Measurements from ENCODE around the gene TBC1D8.

TBC1D8 gene

DNA sequence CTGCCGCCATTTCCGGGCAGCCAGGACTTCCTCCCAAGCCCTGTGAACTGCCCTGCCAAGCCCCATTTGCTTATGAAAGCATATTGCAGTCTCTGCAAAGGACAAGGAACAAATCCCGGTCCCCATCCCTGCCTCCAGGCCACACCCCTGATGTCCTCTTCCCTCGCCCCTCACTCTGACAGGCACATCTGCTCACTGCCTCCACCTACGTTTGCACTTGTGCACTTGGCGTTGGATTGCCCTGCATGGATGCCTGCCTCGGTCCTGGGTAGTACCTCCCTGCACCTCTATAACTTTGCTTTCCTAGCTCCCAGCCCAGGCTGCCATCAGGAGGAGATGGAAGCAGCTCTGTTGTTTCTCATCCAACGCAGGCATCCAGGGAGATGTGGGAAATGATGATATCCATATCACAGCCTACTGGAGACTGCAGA is 168.7 kb downstream of the TBC1D8 start:
- DNase-seq (ENCODE audit: low read depth in 1 of 2, low spot score in 1 of 2): no peak

DNA sequence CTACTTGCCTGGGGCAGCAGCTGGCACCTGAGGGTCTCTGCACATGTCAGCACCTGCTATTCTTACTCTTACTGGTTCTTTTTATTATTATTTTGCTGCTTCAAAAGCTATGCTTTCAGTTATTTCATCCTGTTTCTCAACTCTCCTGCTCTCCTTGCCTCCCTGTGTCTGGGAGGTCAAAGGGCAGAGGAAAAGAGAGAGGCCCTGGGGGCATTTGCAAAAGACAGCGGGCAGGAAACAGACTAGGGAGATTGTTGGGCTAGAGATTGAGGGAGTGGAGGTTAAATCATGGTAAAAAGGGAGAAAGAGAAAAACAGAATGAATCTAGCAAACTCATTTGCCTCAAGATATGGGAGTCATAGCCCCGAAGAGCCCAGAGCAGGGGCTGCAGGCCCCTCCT is 170.2 kb downstream of the TBC1D8 start:
- no peak for DNase-seq (ENCODE audit: low read depth in 1 of 2, low spot score in 1 of 2)

DNA sequence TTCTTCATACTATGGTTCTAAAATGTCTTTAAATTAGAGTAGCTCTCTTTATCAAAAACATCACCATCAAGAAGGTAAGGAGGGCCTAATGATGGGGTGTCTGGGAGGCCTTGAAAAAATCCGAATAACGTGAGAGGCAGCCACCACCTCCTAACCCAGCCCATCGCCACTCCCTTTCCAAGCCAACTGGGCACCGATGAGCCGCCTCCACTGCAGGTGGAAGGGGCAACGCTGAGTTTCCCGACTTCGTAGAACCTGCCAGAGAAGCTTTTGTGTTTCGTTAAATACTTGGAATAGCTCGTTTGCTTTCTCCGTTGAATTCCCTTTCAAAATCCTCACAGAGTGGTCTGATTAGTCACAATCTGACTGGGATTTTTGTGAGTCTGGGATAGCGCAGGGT is 171.1 kb downstream of the TBC1D8 start:
- DNase-seq (ENCODE audit: low read depth in 1 of 2, low spot score in 1 of 2): no peak

DNA sequence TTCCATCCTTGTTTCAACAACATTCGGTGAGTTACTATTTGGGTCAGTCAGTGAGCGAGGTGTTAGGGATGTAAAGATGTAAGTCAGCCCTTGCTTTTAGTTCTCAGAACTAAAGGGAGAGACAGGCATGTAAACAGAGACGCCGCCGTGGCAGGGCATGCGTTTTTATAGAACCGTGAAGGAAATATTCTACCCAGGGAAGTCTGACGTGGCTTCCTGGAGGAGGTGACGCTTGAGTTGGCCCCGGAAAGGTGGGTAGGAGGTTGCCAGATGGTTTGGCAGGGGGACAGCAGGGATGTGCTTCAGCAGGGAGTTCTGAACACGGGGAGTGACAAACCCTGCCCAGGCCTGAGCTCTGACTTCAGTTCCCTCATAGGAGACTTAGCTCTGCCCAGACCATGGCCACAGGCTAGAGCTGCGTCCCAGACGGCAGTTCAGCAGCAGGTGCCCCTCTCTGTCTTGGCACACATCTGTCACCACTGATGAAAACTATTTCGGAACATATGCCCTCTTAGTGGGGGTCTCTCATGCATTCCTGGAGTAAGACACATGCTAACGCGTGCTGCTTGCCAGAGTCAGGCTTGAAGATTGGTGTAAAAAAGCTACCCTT is 172.5 kb downstream of the TBC1D8 start:
- no peak for DNase-seq (ENCODE audit: low read depth in 1 of 2, low spot score in 1 of 2)

DNA sequence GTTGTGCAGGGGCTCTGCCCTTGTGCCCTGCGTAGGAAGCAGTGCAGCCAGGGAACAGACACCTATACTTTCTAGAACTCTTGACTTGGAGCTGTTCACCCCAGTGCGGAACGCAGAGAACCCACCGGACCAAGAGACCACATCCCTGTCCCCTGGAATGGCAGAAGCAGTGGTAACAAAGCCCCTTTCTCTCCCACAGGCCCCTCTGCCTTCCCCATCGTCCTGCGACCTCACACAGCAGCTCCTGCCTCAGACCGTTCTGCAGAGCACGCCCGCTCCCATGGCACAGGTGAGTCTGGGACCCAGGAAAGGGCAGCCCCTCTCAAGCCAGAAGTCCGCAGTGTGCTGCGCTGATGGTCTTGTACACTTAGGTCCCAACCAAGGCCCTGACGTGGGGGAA is 173.7 kb downstream of the TBC1D8 start:
- DNase-seq (ENCODE audit: low read depth in 1 of 2, low spot score in 1 of 2): no peak

DNA sequence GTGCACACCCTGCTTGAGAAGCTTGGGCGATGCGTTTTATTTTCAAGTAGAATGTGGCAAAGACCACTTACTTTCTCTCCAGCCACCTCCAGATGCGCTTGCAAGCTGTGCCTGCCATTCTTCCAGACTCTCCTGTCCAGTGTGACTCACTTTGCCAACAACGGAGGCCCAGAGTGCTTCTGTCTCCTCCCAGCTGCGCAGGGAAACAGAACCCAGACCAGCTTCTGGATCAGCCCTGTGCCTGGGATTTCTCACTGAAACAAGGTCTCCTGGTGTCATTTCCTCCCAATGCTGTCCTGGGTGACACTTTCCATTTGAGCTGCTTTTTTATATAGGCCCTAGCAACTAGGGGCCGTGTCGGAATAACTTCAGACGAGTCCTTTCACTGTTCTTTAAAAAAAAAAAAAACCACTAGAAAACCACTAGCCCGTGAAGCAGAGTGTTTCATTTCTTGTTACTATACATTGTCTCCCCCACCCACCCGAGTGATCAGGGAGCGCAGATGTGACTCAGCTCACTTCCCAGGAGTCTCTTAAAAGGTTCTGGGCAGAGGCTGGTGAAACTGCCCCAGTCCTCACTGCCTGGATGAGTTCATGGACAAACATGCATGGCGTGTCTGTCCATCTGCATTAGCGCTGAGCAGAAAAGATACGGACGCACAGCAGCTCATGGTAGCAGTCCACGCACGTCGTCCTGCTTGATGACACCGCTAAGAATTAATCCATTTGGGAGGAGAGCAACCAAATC is 174.4 kb downstream of the TBC1D8 start:
- DNase-seq (ENCODE audit: low read depth in 1 of 2, low spot score in 1 of 2): no peak

DNA sequence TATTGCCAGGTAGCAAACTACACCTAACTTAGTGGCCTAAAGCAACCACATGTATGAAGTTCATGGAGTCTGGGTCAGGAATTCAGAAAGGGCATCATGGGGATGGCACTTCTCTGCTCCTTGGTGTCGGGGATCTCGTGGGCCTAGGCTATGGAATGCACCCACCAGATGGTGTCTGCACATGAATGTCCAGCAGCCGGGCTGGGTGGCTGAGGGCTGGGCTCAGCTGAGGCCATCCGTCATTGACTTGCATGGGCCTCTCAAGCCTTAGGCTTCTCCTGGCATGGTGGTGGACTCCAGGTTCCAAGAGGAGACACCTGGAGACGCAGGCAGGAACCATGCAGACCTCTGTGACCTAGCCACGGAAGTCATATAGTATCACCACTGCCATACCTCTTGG is 175.1 kb downstream of the TBC1D8 start:
- DNase-seq (ENCODE audit: low read depth in 1 of 2, low spot score in 1 of 2): no peak

DNA sequence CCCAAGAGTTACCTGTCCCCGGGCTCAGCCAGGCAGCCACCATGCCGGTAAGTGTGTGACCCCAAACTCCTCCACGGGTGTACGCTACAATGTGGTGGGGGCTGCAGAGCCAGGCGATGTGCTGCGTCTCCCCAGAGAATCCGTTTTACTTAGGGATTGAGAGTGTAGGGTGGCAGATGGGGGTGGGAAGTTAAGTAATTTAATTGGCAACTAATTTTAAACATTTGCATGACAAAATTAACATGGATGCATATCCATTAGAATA is 175.7 kb downstream of the TBC1D8 start:
- DNase-seq (ENCODE audit: low read depth in 1 of 2, low spot score in 1 of 2): no peak

DNA sequence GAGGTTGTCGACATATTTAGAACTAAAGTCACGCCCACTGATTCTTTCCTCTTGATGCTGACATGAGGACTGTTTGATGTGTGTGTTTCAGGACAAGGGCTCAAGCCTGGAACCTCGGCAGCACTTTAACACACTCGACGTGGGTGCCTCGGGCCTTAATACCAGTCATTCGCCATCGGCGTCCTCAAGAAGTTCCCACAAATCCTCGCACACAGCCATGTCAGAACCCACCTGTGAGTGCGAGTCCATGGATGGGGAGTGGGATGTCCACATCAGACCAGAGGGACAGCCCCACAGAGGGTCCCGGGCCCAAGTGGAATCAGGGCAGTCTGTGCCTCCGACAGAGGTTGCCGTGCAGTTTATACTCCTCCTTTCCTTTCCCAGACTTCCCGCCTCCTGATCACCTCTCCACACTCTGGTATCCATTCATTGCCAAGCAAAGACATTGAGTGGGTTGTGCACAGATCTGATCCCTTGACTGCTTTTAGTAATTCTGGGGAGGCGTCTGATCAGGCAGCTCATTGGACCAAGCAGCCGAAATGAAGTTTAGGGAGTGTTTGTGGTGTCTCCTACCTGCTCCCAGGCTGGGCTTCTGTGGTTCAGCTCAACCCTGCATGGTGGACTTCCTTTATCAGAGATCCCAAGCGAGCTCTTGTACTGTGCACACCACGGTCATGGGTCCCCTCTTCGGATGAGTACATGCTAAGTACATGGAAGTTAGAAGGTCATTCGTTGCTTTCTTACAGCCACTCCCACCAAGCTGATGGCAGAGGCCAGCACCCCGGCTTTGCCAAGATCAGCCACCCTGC is 176.3 kb downstream of the TBC1D8 start:
- no peak for DNase-seq (ENCODE audit: low read depth in 1 of 2, low spot score in 1 of 2)

DNA sequence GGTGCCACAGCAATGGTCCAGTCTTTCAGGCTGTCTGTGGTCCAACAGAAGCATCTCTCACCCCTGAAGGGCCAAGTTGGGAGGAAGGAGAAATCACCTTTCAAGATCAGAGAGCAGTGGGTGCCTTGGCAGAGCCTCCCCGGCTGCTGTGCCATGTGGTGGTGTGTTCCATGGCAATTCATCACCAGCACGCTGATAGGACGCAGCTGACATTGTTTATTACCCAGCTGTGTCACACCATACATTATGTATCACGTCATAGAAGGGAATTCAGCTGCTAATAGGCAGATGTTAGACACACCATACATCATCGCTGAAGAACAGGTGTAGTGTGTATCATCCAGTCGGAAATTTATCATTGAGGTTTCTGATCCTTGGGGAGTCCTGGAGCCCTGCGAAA is 178.7 kb downstream of the TBC1D8 start:
- DNase-seq (ENCODE audit: low read depth in 1 of 2, low spot score in 1 of 2): no peak

DNA sequence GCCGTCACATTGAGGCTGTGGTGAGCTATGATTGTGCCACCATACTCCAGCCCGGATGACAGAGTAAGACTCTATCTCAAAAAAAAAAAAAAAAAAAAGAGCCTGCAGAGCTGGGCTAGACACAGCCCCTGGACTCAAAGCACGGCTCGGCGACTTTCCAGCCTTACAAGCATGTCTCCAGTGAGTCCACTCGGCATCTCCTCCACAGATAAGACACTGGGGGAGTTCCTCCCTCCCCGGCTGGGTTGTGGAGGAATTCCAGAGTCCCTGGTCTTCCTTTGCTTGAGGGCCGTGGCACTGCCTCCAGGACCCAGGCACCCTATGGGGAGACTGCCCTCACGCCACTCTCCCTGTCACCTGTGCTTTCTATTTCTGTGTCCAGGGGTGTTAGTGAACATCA is 180.0 kb downstream of the TBC1D8 start:
- no peak for DNase-seq (ENCODE audit: low read depth in 1 of 2, low spot score in 1 of 2)

DNA sequence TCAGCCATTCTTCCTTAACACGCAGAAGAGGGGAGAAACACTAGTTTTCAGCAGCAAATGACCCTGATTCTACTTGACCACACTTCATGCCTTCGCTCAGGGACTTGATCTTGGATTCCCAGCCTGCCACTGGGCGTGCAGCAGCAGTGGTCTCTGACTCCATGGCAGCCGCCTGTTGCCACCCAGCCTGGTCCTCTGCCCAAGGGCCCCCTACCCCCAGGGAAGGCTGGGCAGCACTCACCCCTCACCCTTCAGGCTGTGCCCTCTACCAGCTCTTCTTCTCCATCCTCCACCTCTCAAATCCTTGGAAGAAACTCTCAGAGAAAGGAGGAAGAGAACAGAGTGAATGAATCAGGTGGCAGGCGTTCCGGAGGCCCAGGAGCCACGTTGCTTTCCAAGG is 181.2 kb downstream of the TBC1D8 start:
- no peak for DNase-seq (ENCODE audit: low read depth in 1 of 2, low spot score in 1 of 2)

DNA sequence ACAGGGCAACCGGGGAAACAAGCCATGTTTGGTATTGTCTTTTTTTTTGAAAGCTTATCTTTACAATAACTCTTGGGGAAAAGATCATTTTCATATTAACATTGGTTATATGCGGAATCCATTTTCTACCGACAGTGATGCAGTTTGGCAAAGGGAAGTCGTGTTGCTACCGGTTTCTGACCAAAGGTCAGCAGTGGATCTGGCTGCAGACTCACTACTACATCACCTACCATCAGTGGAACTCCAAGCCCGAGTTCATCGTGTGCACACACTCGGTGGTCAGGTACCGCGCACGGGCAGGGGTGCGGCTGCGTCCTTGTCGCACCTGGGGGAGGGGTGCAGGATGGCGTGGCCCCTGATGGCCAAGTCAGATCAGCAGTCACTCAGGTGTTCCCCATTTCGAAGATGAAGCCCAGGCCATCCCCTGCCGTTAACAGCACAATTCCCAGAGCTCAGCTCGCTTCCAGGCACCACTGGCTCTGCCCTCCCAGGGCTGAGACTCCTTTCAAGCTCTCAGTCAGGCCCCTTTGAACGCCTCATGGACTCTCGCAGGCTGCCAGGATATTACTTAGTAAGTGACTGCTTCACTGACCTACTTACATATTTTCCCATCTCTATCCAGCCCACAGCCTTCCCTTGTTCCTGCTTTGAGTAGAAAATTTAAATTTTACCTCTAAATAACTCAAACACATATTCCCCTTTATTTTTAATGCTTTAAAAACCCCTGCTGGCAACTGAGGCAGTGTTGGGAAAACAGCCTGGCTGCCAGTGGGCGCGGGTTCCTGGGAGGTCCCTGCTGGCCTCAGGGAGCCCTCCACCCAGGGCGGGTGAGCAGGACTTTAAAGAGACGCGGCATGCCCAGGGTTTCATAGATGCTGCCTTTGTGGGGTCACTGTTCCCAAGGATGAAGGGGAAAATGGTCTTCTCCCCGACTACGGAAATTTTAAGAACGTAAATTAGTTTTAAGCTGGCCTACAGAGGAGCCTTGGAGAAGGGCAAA is 182.7 kb downstream of the TBC1D8 start:
- DNase-seq (ENCODE audit: low read depth in 1 of 2, low spot score in 1 of 2): no peak

DNA sequence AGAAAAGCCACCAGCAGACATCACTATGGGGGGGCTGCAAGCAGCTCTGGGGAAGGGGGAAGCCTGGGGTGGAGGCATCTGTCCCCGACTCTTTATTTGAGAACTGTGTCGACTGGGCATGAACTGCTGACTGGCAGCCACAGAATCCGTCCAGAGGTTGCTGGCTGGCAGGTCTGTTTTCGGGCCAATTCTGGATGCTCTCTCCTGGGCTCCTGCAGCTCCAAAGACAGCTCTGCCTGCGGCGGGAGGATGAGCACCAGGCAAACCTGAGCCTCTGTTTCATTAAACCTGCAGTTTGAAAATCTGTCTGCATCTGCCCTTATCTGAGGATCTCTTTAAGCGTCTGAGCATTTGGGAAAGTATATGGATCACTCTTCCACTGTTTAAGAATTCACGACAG is 183.5 kb downstream of the TBC1D8 start:
- no peak for DNase-seq (ENCODE audit: low read depth in 1 of 2, low spot score in 1 of 2)

DNA sequence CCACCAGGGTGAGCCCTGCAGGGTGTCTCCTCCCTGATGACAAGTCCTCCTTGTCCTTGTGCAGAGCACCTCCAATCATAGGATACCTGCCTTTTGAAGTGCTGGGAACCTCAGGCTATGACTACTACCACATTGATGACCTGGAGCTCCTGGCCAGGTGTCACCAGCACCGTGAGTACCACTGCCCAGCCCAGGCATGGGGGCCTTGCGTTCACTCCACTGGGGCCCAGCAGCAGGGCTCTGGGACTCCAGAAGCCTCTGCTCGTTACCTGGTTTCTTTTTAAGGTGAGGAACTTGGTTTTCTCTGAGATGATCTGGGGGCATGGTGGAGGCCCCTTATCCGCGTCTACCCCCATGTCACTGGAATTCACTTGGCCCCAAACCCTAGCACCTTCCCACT is 185.6 kb downstream of the TBC1D8 start:
- no peak for DNase-seq (ENCODE audit: low read depth in 1 of 2, low spot score in 1 of 2)

DNA sequence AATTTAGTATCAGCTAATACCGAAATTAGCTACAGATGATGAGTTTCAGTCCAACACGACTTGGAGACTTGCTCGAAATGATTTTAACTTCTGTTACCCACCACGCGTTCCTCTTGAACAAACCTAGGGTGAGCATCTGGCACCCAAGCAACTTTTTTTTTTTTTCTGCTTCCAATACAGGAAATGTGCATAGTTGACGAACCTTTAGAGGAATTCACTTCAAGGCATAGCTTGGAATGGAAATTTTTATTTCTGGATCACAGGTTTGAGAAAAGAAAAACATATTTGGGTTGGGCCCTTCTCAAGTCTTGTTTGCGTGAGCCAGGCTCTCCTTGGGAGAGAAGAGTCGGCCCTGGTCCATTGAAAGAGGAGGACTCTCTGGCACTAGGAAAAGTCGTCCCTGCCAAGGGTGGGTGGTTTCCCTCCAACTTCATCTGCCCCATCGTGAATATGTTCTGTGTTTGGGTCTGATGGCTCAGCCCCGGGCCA is 186.5 kb downstream of the TBC1D8 start:
- no peak for DNase-seq (ENCODE audit: low read depth in 1 of 2, low spot score in 1 of 2)

DNA sequence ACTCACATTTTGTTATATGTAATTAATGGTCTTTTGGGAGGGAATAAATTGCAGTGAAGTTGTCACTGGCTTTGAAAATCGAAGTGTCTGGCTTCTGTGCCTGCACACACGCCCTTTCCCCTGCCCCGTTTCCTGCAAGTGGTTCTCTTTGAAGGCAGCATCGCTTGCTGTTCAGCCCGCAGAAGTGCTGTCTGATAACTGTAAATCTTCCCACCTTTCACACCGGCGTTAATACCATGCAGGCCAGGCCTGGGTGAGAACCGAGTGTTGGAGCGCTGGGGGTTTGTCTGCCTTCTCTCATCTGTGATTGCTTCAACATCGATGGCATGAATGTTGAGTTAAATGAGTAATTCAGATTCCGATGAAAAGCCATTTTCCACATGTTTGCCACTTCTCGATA is 187.0 kb downstream of the TBC1D8 start:
- no peak for DNase-seq (ENCODE audit: low read depth in 1 of 2, low spot score in 1 of 2)

DNA sequence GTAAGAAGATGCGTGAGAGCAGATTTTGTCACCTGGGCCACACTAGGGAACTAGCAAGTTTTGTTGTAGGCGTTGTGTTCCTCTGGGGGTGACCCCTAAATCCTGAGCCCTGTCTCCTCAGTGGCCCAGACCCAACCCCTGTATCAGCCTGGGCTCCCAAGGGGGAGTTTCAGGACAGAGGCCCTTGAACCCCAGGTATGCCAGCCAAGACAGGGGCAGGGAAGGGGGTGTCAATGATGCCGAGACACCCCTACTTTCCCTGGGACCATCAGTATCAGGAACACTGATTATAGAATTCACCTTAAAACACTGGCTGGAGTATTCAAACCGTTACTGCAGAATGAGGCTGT is 188.2 kb downstream of the TBC1D8 start:
- DNase-seq (ENCODE audit: low read depth in 1 of 2, low spot score in 1 of 2): no peak

DNA sequence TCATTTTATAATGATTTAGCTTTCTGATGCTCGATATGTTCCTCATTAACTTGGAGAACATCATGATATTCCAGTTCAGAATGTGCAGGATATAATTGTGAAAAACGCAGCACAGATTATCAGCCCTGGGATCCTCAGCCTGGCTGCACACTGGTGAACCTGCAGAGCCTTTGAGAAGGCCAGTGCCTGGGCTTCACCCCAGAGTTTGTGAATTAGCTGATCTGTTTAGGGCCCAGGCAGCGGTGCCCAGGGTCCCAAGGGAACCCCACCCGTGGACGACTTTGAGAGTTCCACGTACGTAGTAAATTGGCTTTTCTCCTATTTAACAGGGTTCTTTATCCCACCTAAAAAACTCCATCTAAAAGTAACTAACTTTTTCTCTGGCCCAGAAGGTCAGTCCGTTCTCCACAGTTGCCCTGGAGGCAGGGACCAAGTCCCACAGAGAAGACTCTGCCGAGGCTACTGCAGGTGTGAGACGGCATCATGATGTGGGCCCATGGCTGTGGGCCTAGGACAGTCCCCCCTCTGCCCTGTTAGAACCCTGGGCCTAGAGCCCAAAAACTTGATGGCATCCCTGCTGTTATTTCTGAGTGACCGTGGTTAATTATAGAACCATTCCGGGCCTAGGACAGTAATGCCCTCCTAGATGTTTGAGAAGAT is 188.7 kb downstream of the TBC1D8 start:
- DNase-seq (ENCODE audit: low read depth in 1 of 2, low spot score in 1 of 2): no peak

DNA sequence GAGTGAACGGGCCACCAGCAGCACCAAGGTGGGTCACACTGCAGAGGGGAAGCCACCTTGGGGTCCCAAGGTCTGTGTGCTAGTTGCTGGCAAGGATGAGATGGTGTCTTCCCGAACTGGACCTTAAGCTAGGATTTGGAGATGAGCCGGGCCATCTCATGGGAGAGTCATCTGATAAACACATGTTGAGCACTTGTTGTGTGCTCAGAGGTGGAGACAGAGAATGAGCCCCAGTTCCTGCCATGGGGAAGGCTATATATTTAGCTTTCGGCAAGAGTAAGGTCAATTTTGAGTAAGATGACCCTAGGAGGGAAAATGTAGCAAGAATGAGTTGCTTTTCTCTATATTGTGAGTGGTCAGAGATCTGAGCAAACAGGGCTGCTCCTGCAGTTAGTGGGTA is 190.5 kb downstream of the TBC1D8 start:
- no peak for DNase-seq (ENCODE audit: low read depth in 1 of 2, low spot score in 1 of 2)
